HepG2 (cell line): ENCODE data around the gene PDGFRA. TPM values are rescaled to one million over a fixed set of nuclear protein-coding genes. Genes with fewer than 3 reads are reported as not detected.

Source experiments
- ATAC-seq: fragments of 200-7000 bp; cut with Tn5 transposase; 3 replicates; pipeline ENCODE4 v1.9.1; 2020; ENCODE audit warnings: mild to moderate bottlenecking, moderate library complexity
- BruUV-seq: library from RNA; stranded (reverse); fragments of 400-500 nt; replicated peaks from 2 replicates; lab custom pipeline; 2021; lab: Mats Ljungman, UMichigan
- CTCF ChIA-PET: fragments of 300-600 bp; formaldehyde crosslinking; extraction: SDS; loops from one replicate; lab custom pipeline; 2021; ENCODE audit warnings: low total read pairs, inconsistent platforms, low intra/inter-chr PET ratio; lab: Yijun Ruan, JAX
- POLR2A ChIA-PET: fragments of 350-600 bp; sonication (Branson Sonifier 250); formaldehyde crosslinking; loops from one replicate; lab custom pipeline; 2020; ENCODE audit warnings: antibody characterized with exemption, inconsistent platforms; lab: Yijun Ruan, JAX
- DNase-seq: peaks from one replicate; pipeline ENCODE4 v3.0.0-alpha.2; 2015; ENCODE audit warnings: low spot score
- FAIRE-seq: peaks from 3 replicates; lab custom pipeline; 2011; peaks lifted over from hg19 to GRCh38; lab: Jason Lieb, UNC
- H2AFZ ChIP-seq: one replicate; pipeline ENCODE4 v1.6.1; 2011; ENCODE audit warnings: low read length, inconsistent platforms
- H3K27ac ChIP-seq: fragments of 300-600 bp; 3 replicates; pipeline ENCODE4 v1.8.0; 2011; ENCODE audit warnings: mixed run types, mild to moderate bottlenecking, mixed read lengths, low read length, inconsistent platforms; ENCODE audit not compliant: insufficient read depth; ENCODE audit errors: extremely low read length
- H3K27me3 ChIP-seq, 2 experiments: fragments of 200-600 bp in 1 of 2; 2 replicates in 1 of 2; 3 replicates in 1 of 2; pipeline versions ENCODE4 v1.6.0 to v1.8.0; 2011; ENCODE audit warnings: low read length in 2 of 2, mild to moderate bottlenecking in 2 of 2, moderate library complexity in 2 of 2, inconsistent platforms in 1 of 2; ENCODE audit not compliant: insufficient read depth in 2 of 2, control insufficient read depth in 1 of 2
- H3K36me3 ChIP-seq, 2 experiments: fragments of 200-600 bp in 1 of 2; replicated peaks in 1 of 2; 2 replicates in 1 of 2; 3 replicates in 1 of 2; pipeline versions ENCODE4 v1.5.1 to v1.8.0; 2011; ENCODE audit warnings: low read length in 2 of 2, inconsistent platforms in 1 of 2; ENCODE audit not compliant: insufficient read depth in 2 of 2, control insufficient read depth in 1 of 2
- H3K4me1 ChIP-seq: 2 replicates; pipeline ENCODE4 v1.5.1; 2012; ENCODE audit warnings: low read length, inconsistent platforms; ENCODE audit not compliant: insufficient read depth
- H3K4me2 ChIP-seq: 2 replicates; pipeline ENCODE4 v1.6.0; 2011; ENCODE audit warnings: low read depth, low read length, inconsistent platforms
- H3K4me3 ChIP-seq, 3 experiments: fragments of 200-600 bp in 1 of 3; sonication (generic), shearing (Covaris generic) in 1 of 3; replicated peaks in 1 of 3; 2 replicates each; pipeline ENCODE4 v1.5.1; 2011 to 2016; ENCODE audit warnings: low read length in 3 of 3, inconsistent platforms in 2 of 3, low read depth in 2 of 3, mild to moderate bottlenecking in 2 of 3, control low read depth in 1 of 3, mixed read lengths in 1 of 3; ENCODE audit not compliant: insufficient read depth in 1 of 3
- H3K79me2 ChIP-seq: one replicate; pipeline ENCODE4 v1.6.1; 2011; ENCODE audit warnings: low read length, inconsistent platforms; ENCODE audit not compliant: insufficient read depth
- H3K9ac ChIP-seq: 2 replicates; pipeline ENCODE4 v1.6.0; 2011; ENCODE audit warnings: mild to moderate bottlenecking, low read depth, low read length, inconsistent platforms; ENCODE audit not compliant: insufficient read depth
- H3K9me3 ChIP-seq: 2 replicates; pipeline ENCODE4 v1.5.1; 2012; ENCODE audit warnings: mild to moderate bottlenecking, low read length
- H4K20me1 ChIP-seq: 2 replicates; pipeline ENCODE4 v1.6.0; 2011; ENCODE audit warnings: inconsistent platforms, mild to moderate bottlenecking, low read length, moderate library complexity; ENCODE audit not compliant: insufficient read depth
- HHEX ChIP-seq: IDR thresholded peaks from 2 replicates; pipeline ENCODE4 v1.6.1; 2016; ENCODE audit warnings: control low read depth
- RELA ChIP-seq: sonication (generic); formaldehyde crosslinking; IDR thresholded peaks from 2 replicates; pipeline ENCODE4 v1.4.0; 2020; ENCODE audit warnings: missing genetic modification reagents
- YEATS4 ChIP-seq: sonication (generic); formaldehyde crosslinking; IDR thresholded peaks from 2 replicates; pipeline ENCODE4 v1.4.0; 2020; ENCODE audit warnings: missing genetic modification reagents, borderline replicate concordance
- ZNF101 ChIP-seq: sonication (generic); formaldehyde crosslinking; IDR thresholded peaks from 2 replicates; pipeline ENCODE4 v1.4.0; 2020; ENCODE audit warnings: mild to moderate bottlenecking, low read depth, missing genetic modification reagents, borderline replicate concordance
- ZNF550 ChIP-seq: sonication (generic); formaldehyde crosslinking; IDR thresholded peaks from 2 replicates; pipeline ENCODE4 v1.4.0; 2020; ENCODE audit warnings: mild to moderate bottlenecking, missing genetic modification reagents, borderline replicate concordance
- in situ Hi-C: cut with HindIII; loops from 2 replicates; pipeline ENCODE4 v1.10.0; 2017; ENCODE audit warnings: low pct_unique_long_range_greater_than_20kb; ENCODE audit not compliant: extremely low pct_ligation_motif_present
- intact Hi-C: fragments of 100-400 bp; cut with micrococcal nuclease; formaldehyde crosslinking; loops from one replicate; pipeline ENCODE4 v1.10.0; 2022; ENCODE audit not compliant: unreplicated experiment
- polyA plus RNA-seq, 8 experiments: library from polyadenylated mRNA; depleted of rRNA in 3 of 8; stranded (reverse) in 7 of 8; unstranded in 1 of 8; fragments of >200 nt; fragmentation: Illumina TruSeq in 4 of 8; extraction: Trizol in 4 of 8; gene quantifications; 2 replicates each; pipeline versions ENCODE4 v1.2.1 to v1.2.3, GENCODE V29; 2011 to 2016; ENCODE audit warnings: low read depth in 4 of 8, missing spikeins in 1 of 8, mixed read lengths in 1 of 8; ENCODE audit not compliant: insufficient read depth in 1 of 8
- total RNA-seq, 5 experiments: library from RNA; depleted of rRNA; stranded (reverse); fragments of >200 nt; fragmentation: Illumina TruSeq; extraction: Trizol; gene quantifications; 2 replicates each; pipeline ENCODE4 v1.2.3, GENCODE V29; 2016; ENCODE audit warnings: low read depth in 1 of 5
- TF ChIP-seq, protein P1 (sequence below): IDR thresholded peaks from 2 replicates; pipeline ENCODE4 v1.6.1; 2016; ENCODE audit warnings: missing genetic modification reagents, missing compliant biosample characterization
- TF ChIP-seq, protein P2 (sequence below): sonication (generic); formaldehyde crosslinking; IDR thresholded peaks from one replicate; pipeline ENCODE4 v1.5.1; 2020; ENCODE audit warnings: mild to moderate bottlenecking, missing genetic modification reagents; ENCODE audit errors: not compliant biosample characterization
- TF ChIP-seq, protein P3 (sequence below): sonication (generic); formaldehyde crosslinking; IDR thresholded peaks from 2 replicates; pipeline ENCODE4 v1.9.0; 2021; ENCODE audit warnings: missing genetic modification reagents, borderline replicate concordance

The PDGFRA gene
- total and polyA plus RNA-seq, 2 of the 13 experiments (the other 11 are each of a cell fraction or from before 2014, with no cell fraction given) = 0.04 TPM; not detected in 1

DNA sequence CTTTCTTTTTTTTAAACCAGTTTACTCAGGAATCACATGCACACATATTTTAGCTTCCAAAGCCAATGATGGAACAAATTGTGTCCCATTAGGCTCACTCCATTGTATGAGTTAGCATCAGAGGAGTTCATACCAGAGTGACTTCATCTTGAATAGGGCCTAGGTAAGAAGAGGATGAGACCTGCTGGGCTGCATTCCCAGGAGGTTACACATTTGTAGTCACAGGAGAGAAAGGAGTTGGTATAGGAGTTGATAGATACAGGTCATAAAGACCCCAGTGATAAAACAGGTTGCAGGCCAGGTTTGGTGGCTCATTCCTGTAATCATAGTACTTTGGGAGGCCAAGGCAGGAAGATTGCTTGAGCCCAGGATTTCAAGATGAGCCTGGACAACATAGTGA is 9.3 kb downstream of the PDGFRA start:
- ChIA-PET POLR2A (no interaction called here), CTCF (no interaction called here)
- ATAC-seq (no peak), DNase-seq (no peak), FAIRE-seq (no peak)
- no peak overlapping the region for H3K4me2 ChIP-seq
- no peak overlapping the region for H3K4me3 ChIP-seq
- H3K4me1 ChIP-seq = peaks cover 12% of the 10 kb centered on the region; the same call in 1 of the 2 replicates
- BruUV-seq = no TSS peak
- peaks cover 42% of the 10 kb centered on the region for H3K9me3 ChIP-seq
- H3K9ac ChIP-seq = no peak overlapping the region
- peaks cover 0 to 4% of the 10 kb centered on the region in 2 experiments; a peak in 1 of 5 replicates for H3K27me3 ChIP-seq
- intact Hi-C loops = loop anchor here (10.0 kb wide), 1 partner anchor 2004 kb away; no protein-coding TSS in a partner anchor
- H4K20me1 ChIP-seq = no peaks in the 10 kb centered on the region
- in situ Hi-C loops = loop anchor here (25.0 kb wide), 3 partner anchors 751 to 1051 kb away; no protein-coding TSS in a partner anchor
- no peaks in the 10 kb centered on the region for H3K36me3 ChIP-seq
- no peak overlapping the region for H3K27ac ChIP-seq
- H3K79me2 ChIP-seq = no peaks in the 10 kb centered on the region
- no peak overlapping the region for H2AFZ ChIP-seq
- TF ChIP-seq, protein P1, sequence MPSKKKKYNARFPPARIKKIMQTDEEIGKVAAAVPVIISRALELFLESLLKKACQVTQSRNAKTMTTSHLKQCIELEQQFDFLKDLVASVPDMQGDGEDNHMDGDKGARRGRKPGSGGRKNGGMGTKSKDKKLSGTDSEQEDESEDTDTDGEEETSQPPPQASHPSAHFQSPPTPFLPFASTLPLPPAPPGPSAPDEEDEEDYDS = no peak
- no peak for TF ChIP-seq HHEX (CRISPR knock-in tag)
- no peak for TF ChIP-seq RELA (CRISPR knock-in tag)
- no peak for TF ChIP-seq ZNF101 (CRISPR knock-in tag)
- TF ChIP-seq YEATS4 (CRISPR knock-in tag) = no peak
- no peak for TF ChIP-seq ZNF550
- TF ChIP-seq, protein P2, sequence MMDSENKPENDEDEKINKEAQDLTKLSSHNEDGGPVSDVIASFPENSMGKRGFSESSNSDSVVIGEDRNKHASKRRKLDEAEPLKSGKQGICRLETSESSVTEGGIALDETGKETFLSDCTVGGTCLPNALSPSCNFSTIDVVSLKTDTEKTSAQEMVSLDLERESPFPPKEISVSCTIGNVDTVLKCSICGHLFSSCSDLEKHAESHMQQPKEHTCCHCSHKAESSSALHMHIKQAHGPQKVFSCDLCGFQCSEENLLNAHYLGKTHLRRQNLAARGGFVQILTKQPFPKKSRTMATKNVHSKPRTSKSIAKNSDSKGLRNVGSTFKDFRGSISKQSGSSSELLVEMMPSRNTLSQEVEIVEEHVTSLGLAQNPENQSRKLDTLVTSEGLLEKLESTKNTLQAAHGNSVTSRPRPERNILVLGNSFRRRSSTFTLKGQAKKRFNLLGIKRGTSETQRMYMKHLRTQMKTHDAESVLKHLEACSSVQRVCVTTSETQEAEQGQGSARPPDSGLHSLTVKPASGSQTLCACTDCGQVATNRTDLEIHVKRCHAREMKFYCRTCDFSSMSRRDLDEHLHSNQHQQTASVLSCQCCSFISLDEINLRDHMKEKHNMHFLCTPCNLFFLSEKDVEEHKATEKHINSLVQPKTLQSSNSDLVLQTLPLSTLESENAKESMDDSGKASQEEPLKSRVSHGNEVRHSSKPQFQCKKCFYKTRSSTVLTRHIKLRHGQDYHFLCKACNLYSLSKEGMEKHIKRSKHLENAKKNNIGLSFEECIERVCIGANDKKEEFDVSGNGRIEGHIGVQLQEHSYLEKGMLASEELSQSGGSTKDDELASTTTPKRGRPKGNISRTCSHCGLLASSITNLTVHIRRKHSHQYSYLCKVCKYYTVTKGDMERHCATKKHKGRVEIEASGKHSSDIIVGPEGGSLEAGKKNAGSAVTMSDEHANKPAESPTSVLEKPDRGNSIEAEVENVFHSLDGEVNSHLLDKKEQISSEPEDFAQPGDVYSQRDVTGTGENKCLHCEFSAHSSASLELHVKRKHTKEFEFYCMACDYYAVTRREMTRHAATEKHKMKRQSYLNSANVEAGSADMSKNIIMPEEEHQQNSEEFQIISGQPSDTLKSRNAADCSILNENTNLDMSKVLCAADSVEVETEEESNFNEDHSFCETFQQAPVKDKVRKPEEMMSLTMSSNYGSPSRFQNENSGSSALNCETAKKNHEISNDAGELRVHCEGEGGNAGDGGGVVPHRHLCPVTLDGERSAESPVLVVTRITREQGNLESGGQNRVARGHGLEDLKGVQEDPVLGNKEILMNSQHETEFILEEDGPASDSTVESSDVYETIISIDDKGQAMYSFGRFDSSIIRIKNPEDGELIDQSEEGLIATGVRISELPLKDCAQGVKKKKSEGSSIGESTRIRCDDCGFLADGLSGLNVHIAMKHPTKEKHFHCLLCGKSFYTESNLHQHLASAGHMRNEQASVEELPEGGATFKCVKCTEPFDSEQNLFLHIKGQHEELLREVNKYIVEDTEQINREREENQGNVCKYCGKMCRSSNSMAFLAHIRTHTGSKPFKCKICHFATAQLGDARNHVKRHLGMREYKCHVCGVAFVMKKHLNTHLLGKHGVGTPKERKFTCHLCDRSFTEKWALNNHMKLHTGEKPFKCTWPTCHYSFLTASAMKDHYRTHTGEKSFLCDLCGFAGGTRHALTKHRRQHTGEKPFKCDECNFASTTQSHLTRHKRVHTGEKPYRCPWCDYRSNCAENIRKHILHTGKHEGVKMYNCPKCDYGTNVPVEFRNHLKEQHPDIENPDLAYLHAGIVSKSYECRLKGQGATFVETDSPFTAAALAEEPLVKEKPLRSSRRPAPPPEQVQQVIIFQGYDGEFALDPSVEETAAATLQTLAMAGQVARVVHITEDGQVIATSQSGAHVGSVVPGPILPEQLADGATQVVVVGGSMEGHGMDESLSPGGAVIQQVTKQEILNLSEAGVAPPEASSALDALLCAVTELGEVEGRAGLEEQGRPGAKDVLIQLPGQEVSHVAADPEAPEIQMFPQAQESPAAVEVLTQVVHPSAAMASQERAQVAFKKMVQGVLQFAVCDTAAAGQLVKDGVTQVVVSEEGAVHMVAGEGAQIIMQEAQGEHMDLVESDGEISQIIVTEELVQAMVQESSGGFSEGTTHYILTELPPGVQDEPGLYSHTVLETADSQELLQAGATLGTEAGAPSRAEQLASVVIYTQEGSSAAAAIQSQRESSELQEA (CRISPR knock-in tag) = no peak
- TF ChIP-seq, protein P3, sequence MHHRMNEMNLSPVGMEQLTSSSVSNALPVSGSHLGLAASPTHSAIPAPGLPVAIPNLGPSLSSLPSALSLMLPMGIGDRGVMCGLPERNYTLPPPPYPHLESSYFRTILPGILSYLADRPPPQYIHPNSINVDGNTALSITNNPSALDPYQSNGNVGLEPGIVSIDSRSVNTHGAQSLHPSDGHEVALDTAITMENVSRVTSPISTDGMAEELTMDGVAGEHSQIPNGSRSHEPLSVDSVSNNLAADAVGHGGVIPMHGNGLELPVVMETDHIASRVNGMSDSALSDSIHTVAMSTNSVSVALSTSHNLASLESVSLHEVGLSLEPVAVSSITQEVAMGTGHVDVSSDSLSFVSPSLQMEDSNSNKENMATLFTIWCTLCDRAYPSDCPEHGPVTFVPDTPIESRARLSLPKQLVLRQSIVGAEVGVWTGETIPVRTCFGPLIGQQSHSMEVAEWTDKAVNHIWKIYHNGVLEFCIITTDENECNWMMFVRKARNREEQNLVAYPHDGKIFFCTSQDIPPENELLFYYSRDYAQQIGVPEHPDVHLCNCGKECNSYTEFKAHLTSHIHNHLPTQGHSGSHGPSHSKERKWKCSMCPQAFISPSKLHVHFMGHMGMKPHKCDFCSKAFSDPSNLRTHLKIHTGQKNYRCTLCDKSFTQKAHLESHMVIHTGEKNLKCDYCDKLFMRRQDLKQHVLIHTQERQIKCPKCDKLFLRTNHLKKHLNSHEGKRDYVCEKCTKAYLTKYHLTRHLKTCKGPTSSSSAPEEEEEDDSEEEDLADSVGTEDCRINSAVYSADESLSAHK = no peak
